HT1080 (cell line): ENCODE results near the gene UFSP2. TPM values are rescaled to one million over a fixed set of nuclear protein-coding genes. Genes with fewer than 3 reads are reported as not detected.
"Not testable (repeated sequence)": the region's sequence is repeated elsewhere in the genome, so short reads cannot be mapped to it uniquely, and the experiment has no call there.

Experiments used
- DNase-seq: peaks from one replicate; pipeline ENCODE4 v3.0.0-alpha.2; 2015; ENCODE audit warnings: low read depth
- total RNA-seq: library from RNA; depleted of rRNA; stranded (reverse); fragments of >200 nt; shearing (Covaris generic); gene quantifications from 2 replicates; pipeline ENCODE4 v1.2.3, GENCODE V29; 2014

Gene UFSP2
- total RNA-seq, 1 experiment from 2014 or later = 23.1 TPM

- no peak for DNase-seq
Observed at GRCh38 chr4:185384930-185385331, 40.8 kb downstream of the UFSP2 start.

DNA sequence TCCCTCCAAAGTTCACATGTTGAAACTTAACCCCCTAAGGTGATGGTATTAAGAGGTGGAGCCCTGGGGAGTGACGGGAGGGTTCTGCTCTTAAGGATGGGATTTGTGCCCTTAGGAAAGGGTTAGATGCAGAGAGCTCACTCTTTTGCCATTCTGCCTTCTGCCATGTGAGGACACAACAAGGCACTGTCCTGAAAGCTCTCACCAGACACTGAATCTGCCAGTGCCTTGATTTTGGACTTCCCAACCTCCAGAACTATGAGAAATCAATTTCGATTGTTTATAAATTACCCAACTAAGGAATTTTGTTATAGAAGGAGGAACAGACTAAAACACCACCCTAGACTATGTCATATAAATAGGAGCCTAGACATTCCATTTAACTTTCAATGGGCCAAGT lies 41.7 kb downstream of the UFSP2 start:
- DNase-seq = no peak

DNA sequence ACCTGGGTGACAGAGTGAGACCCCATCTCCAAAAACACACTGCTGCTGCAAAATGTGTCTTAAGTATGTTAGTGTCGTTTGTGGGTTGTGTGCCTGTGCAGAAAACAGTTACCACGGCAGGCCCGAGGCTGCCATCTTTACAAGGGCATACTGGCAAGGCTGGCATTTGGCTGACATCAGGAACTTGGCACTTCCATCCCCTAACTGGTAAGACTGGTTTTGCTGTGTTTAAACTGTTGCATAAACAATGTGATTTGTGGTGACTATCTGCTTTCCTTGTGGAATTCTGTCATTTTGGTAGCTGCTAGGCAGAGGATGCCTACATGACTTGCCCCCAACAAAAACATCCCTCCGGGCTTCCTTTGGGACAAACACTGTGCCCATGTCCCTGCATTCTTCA lies 42.3 kb downstream of the UFSP2 start:
- no peak for DNase-seq

DNA sequence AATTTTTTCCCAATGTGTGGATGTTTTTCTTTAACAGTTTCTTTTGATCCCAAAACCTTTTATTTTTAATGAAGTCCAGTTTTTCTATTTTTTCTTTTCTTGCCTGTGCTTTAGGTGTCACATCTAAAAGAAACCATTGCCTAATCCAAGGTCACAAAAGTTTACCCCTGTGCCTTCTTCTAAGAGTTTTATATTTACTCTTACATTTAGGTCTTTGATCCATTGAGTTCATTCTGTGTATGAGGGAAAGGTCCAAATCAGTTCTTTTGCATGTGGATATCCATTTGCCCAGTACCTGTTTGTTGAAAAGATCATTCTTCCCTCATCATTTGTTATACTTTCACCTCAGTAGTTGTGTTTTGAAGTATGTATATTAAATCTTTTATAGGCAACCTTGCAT lies 43.0 kb downstream of the UFSP2 start:
- DNase-seq = no peak

DNA sequence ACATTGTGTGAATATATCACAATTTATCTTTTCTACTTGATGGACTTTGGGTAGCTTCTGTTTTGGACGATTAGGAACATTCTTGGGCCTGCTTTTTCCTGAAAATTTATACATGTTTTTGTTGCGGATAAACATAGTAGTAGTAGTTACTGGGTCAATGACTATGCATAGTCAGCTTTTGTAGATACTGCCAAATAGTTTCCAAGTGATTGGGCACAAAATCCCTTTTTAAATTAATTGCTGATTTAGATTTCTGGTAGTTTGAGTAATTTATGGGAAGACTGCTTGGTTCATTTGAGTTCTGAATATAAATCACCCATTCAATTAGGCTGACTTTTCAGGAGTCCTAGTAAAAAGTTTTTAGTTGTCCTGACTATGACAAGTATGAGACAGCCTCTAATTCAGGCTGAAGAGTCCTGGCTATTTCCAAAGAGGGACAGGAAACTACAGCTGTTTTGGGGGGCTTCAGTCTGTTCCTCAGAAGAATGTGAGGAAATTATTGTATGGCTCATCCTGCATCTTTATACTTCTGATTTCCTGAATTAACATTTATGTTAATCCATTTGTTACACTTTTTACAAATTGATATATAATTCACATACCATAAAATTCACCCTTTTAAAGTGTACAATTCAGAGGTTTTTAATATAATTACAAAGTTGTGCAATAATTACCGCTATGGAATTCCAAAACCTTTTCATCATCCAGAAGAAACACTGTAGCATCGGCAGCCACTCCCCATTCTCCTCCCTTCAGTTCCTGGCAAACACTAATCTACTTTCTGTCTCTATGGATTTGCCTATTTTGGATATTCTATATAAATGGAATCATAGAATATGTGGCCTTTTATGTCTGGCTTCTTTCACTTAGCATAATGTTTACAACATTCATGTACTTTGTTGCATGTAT lies 44.2 kb downstream of the UFSP2 start:
- no peak for DNase-seq

- peak; percentile 8 for DNase-seq
Observed at GRCh38 chr4:185380320-185380719, 45.4 kb downstream of the UFSP2 start.

GRCh38 chr4:185379326-185380295 lies 46.2 kb downstream of the UFSP2 start:
- peak; percentile 50 for DNase-seq

- no peak for DNase-seq
Observed at GRCh38 chr4:185378264-185378663, 47.5 kb downstream of the UFSP2 start.

- DNase-seq = no peak
Observed at GRCh38 chr4:185374573-185374972, 51.2 kb downstream of the UFSP2 start.

DNA sequence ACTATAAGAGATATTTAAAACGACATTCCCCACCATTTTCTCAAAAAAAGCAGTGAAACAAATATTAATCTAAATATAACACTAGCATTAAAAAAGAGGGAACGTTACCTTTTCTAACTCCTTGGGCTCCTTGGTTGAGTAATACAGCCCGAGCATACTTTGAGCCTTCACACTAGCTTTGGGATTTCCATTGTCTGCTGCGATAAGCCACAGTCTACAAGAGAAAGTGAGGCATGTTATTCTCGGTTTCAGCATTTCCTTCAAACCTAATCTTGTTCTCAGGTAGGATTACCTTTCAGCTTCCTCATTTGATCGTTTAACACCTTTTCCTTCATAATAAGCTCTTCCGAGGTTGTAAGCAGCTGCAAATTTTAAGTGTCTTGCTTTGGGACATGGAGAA lies 51.7 kb downstream of the UFSP2 start:
- no peak for DNase-seq

- DNase-seq = no peak
Observed at GRCh38 chr4:185371702-185372101, 54.1 kb downstream of the UFSP2 start.

GRCh38 chr4:185370268-185370949 lies 55.4 kb downstream of the UFSP2 start:
- DNase-seq = no peak

DNA sequence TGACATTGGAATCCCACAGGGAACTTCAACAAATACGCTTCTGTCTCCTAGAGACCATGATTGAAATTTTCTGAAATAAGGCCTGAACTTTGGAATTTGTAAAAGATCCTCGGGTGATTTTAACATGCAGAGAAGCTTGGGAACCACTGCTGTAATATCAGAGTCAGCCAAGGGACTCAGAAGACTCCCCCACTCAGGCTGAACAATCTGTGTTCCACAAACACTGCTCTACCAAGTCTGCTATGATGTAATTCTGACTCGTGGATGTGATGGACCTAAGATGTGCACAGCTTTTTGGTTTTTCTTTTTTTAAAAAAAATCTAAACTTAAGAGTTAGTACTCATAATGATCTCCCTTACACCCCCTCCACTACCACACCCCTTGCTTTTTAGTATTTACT lies 56.0 kb downstream of the UFSP2 start:
- DNase-seq = no peak

GRCh38 chr4:185364886-185365285 lies 60.9 kb downstream of the UFSP2 start:
- DNase-seq = no peak

DNA sequence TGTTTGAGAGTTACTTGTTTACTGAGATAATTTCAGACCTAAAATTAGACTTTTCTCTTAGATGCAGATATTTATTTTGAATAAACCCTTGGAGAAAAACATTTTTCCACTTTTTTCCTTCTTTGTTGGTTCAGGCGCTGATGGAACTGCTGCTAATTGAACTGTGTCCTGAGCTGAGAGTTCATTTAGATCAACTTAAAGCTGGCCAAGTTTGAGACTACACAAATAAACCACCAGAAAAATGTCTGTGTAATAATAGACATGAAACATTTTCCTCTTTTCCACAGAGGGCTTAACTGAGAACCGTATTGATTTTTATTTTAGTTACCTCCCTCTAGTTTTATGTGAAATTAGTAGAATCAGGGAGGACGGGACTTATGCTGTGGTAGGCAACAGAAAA lies 62.5 kb downstream of the UFSP2 start:
- DNase-seq = no peak

GRCh38 chr4:185362570-185362969 lies 63.2 kb downstream of the UFSP2 start:
- not testable (repeated sequence) for DNase-seq

GRCh38 chr4:185361872-185362271 lies 63.9 kb downstream of the UFSP2 start:
- DNase-seq = no peak

DNA sequence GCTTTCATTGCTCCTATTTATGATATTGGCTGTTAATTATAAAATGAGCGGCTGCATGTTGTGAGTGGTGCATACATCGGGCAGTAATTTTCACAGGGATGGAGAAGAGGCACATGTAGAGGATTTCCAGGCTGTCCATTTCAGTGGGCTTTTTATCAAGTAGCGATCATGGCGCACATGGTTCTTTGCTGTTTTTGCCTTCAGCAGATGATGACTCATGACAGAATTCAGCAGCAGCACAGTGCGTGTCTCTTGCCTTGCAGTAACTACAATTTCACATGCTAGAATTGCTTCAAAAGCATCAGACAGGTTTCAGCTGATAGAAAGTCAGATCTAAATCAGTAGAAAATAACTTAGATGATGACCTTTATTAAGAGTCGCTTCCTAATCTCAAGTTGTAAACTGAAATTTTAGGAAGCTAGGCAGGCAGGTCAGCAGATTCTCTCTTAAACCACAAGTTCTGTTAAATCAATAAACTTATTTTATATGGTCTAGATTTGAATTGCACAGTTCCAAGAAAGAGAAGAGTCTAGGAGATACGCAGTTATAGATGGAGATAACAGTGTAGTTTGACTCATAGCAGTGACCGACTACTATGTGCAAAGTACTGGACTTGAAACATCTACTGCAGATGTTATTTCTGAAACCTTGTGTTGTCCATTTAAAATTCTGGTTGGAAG lies 65.9 kb downstream of the UFSP2 start:
- DNase-seq = peak; percentile 25

- DNase-seq = peak; percentile 17
Observed at GRCh38 chr4:185358959-185359358, 66.8 kb downstream of the UFSP2 start.

GRCh38 chr4:185358514-185358913 lies 67.2 kb downstream of the UFSP2 start:
- DNase-seq = peak; percentile 57
